CD8-positive, alpha-beta memory T cell (primary cell): Measurements from ENCODE around the gene IFT88. TPM values are rescaled to one million over a fixed set of nuclear protein-coding genes. Genes with fewer than 3 reads are reported as not detected.

ENCODE experiments used
- CTCF ChIA-PET: fragments of 350-600 bp; sonication (Branson Sonifier 250); formaldehyde crosslinking; loops from one replicate; lab custom pipeline; 2021; ENCODE audit warnings: antibody characterized with exemption; lab: Charles Lee
- POLR2A ChIA-PET: fragments of 350-600 bp; sonication (Branson Sonifier 250); formaldehyde crosslinking; loops from one replicate; lab custom pipeline; 2021; ENCODE audit warnings: antibody characterized with exemption; lab: Charles Lee
- DNase-seq, 5 donors: peaks; one replicate each; pipeline versions ENCODE4 v3.0.0 to v3.0.0-alpha.2; 2020 to 2022; ENCODE audit warnings: mixed read lengths in 1 of 5
- H3K27ac ChIP-seq: one replicate; pipeline ENCODE4 v1.7.0; 2013; ENCODE audit warnings: low read depth, mild to moderate bottlenecking, low read length, moderate library complexity
- H3K27me3 ChIP-seq: 2 replicates; pipeline ENCODE4 v1.7.0; 2013; ENCODE audit warnings: low read length, mild to moderate bottlenecking; ENCODE audit not compliant: insufficient read depth, poor library complexity, severe bottlenecking
- H3K36me3 ChIP-seq: 2 replicates; pipeline ENCODE4 v1.7.0; 2013; ENCODE audit warnings: mild to moderate bottlenecking, low read length, moderate library complexity; ENCODE audit not compliant: insufficient read depth
- H3K4me1 ChIP-seq: 2 replicates; pipeline ENCODE4 v1.7.0; 2013; ENCODE audit warnings: mild to moderate bottlenecking, low read length, moderate library complexity; ENCODE audit not compliant: insufficient read depth
- H3K4me3 ChIP-seq: 2 replicates; pipeline ENCODE4 v1.7.0; 2013; ENCODE audit warnings: mild to moderate bottlenecking, low read length
- H3K9me3 ChIP-seq: 2 replicates; pipeline ENCODE4 v1.7.0; 2013; ENCODE audit warnings: mild to moderate bottlenecking, low read length
- H3K27ac Mint-ChIP-seq, 8 donors: one replicate each; pipeline ENCODE4 v1.8.0; 2020 to 2021; ENCODE audit warnings: mixed read lengths in 8 of 8, mild to moderate bottlenecking in 6 of 8, inconsistent platforms in 3 of 8, moderate library complexity in 3 of 8
- H3K27me3 Mint-ChIP-seq, 2 donors: one replicate each; pipeline ENCODE4 v1.8.0; 2020 to 2021; ENCODE audit warnings: mixed read lengths in 2 of 2, mild to moderate bottlenecking in 1 of 2, moderate library complexity in 1 of 2
- H3K36me3 Mint-ChIP-seq, 3 donors: one replicate each; pipeline ENCODE4 v1.8.0; 2020 to 2021; ENCODE audit warnings: mixed read lengths in 3 of 3, inconsistent platforms in 1 of 3, mild to moderate bottlenecking in 1 of 3
- H3K4me1 Mint-ChIP-seq, 3 donors: one replicate each; pipeline ENCODE4 v1.8.0; 2020 to 2021; ENCODE audit warnings: mixed read lengths in 3 of 3, inconsistent platforms in 1 of 3, mild to moderate bottlenecking in 1 of 3
- H3K4me3 Mint-ChIP-seq, 7 donors: one replicate each; pipeline ENCODE4 v1.8.0; 2020 to 2021; ENCODE audit warnings: mixed read lengths in 7 of 7, mild to moderate bottlenecking in 6 of 7, moderate library complexity in 4 of 7, inconsistent platforms in 2 of 7
- H3K9me3 Mint-ChIP-seq, 5 donors: one replicate each; pipeline ENCODE4 v1.8.0; 2020 to 2022; ENCODE audit warnings: mixed read lengths in 5 of 5, mild to moderate bottlenecking in 3 of 5, moderate library complexity in 2 of 5, inconsistent platforms in 1 of 5
- polyA plus RNA-seq: library from polyadenylated mRNA; unstranded; fragments of 300-500 nt; fragmentation: Illumina TruSeq; gene quantifications from one replicate; pipeline ENCODE4 v1.2.3, GENCODE V29; 2021
- total RNA-seq, 2 experiments: library from RNA; stranded (reverse); gene quantifications; one replicate each; pipeline ENCODE4 v1.2.3, GENCODE V29; 2021

Gene IFT88
- total and polyA plus RNA-seq, 3 experiments from 2014 or later, result 4.2 to 7.2 (median 4.9) TPM

- H3K4me3 ChIP-seq, result no peak overlapping the region
- H3K27ac ChIP-seq, result no peak overlapping the region
- Mint-ChIP-seq H3K27me3 (peaks cover 8 to 9% of the 10 kb centered on the region in 2 donors), H3K4me1 (peaks cover 0 to 1% (median 0%) of the 10 kb centered on the region in 3 donors), H3K9me3 (no peaks in the 10 kb centered on the region), H3K36me3 (no peaks in the 10 kb centered on the region), H3K27ac (no peak overlapping the region), H3K4me3 (no peak overlapping the region)
- DNase-seq, result no peak
- H3K27me3 ChIP-seq, result peaks cover 6% of the 10 kb centered on the region
- no peaks in the 10 kb centered on the region for H3K9me3 ChIP-seq
- CTCF ChIA-PET, result no interaction called here
- no peaks in the 10 kb centered on the region for H3K4me1 ChIP-seq
- H3K36me3 ChIP-seq, result no peaks in the 10 kb centered on the region
- POLR2A ChIA-PET, result no interaction called here
These were observed 154.1 kb downstream of the IFT88 start for GRCh38 chr13:20721058-20721453.

- peak in 1 of 5 donors; percentile 26 for DNase-seq
- ChIA-PET CTCF (interaction anchor here (0.7 to 1.5 kb wide), 2 partner anchors 10 to 17 kb away, joined by 3 to 6 read pairs; no protein-coding TSS in a partner anchor), POLR2A (no interaction called here)
- no peaks in the 10 kb centered on the region for H3K4me1 ChIP-seq
- no peak overlapping the region for H3K4me3 ChIP-seq
- no peaks in the 10 kb centered on the region for H3K9me3 ChIP-seq
- peaks cover 6% of the 10 kb centered on the region for H3K27me3 ChIP-seq
- Mint-ChIP-seq H3K4me1 (peaks cover 0 to 1% (median 0%) of the 10 kb centered on the region in 3 donors), H3K4me3 (peak overlapping the region in 2 of 7 donors; percentile 12 to 41), H3K27ac (no peak overlapping the region), H3K9me3 (no peaks in the 10 kb centered on the region), H3K36me3 (no peaks in the 10 kb centered on the region), H3K27me3 (peaks cover 8 to 9% of the 10 kb centered on the region in 2 donors)
- no peak overlapping the region for H3K27ac ChIP-seq
- H3K36me3 ChIP-seq, result no peaks in the 10 kb centered on the region
These were observed 154.7 kb downstream of the IFT88 start for GRCh38 chr13:20721454-20722357.

- POLR2A ChIA-PET, result no interaction called here
- H3K4me1 Mint-ChIP-seq, result no peaks in the 10 kb centered on the region
- no peak overlapping the region for H3K4me3 Mint-ChIP-seq
- no peaks in the 10 kb centered on the region for H3K9me3 Mint-ChIP-seq
- no peak overlapping the region for H3K27ac ChIP-seq
- no peak for DNase-seq
- no peak overlapping the region for H3K4me3 ChIP-seq
- H3K4me1 ChIP-seq, result no peaks in the 10 kb centered on the region
- peaks cover 3 to 5% of the 10 kb centered on the region in 2 donors for H3K27me3 Mint-ChIP-seq
- peaks cover 9 to 13% (median 12%) of the 10 kb centered on the region in 3 donors for H3K36me3 Mint-ChIP-seq
- no peaks in the 10 kb centered on the region for H3K36me3 ChIP-seq
- H3K27ac Mint-ChIP-seq, result no peak overlapping the region
- no peaks in the 10 kb centered on the region for H3K9me3 ChIP-seq
- H3K27me3 ChIP-seq, result no peaks in the 10 kb centered on the region
- CTCF ChIA-PET, result no interaction called here
These were observed 160.9 kb downstream of the IFT88 start for GRCh38 chr13:20727856-20728255.

- no peaks in the 10 kb centered on the region for H3K4me1 Mint-ChIP-seq
- CTCF ChIA-PET, result no interaction called here
- peak overlapping the region in 1 of 8 donors; percentile 63 for H3K27ac Mint-ChIP-seq
- POLR2A ChIA-PET, result no interaction called here
- Histone ChIP-seq H3K36me3 (no peaks in the 10 kb centered on the region), H3K9me3 (no peaks in the 10 kb centered on the region), H3K4me3 (no peak overlapping the region), H3K27me3 (no peaks in the 10 kb centered on the region), H3K27ac (no peak overlapping the region), H3K4me1 (no peaks in the 10 kb centered on the region)
- H3K9me3 Mint-ChIP-seq, result no peaks in the 10 kb centered on the region
- H3K27me3 Mint-ChIP-seq, result peaks cover 0 to 5% of the 10 kb centered on the region in 2 donors
- peaks cover 9 to 13% (median 12%) of the 10 kb centered on the region in 3 donors for H3K36me3 Mint-ChIP-seq
- DNase-seq, result no peak
- H3K4me3 Mint-ChIP-seq, result no peak overlapping the region
These were observed 161.8 kb downstream of the IFT88 start for GRCh38 chr13:20728579-20729311.

- Mint-ChIP-seq H3K36me3 (peaks cover 9 to 16% (median 12%) of the 10 kb centered on the region in 3 donors), H3K4me3 (no peak overlapping the region), H3K4me1 (no peaks in the 10 kb centered on the region), H3K27me3 (peaks cover 0 to 5% of the 10 kb centered on the region in 2 donors), H3K27ac (peak overlapping the region in 1 of 8 donors; percentile 91), H3K9me3 (no peaks in the 10 kb centered on the region)
- Histone ChIP-seq H3K27me3 (no peaks in the 10 kb centered on the region), H3K36me3 (no peaks in the 10 kb centered on the region), H3K27ac (no peak overlapping the region), H3K4me3 (no peak overlapping the region), H3K4me1 (no peaks in the 10 kb centered on the region), H3K9me3 (no peaks in the 10 kb centered on the region)
- DNase-seq, result no peak
- ChIA-PET CTCF (no interaction called here), POLR2A (no interaction called here)
These were observed 163.0 kb downstream of the IFT88 start for GRCh38 chr13:20729633-20730585.

- ChIA-PET CTCF (no interaction called here), POLR2A (no interaction called here)
These were observed 171.7 kb downstream of the IFT88 start for GRCh38 chr13:20738616-20739015.

GRCh38 chr13:20740021-20740420 is 173.1 kb downstream of the IFT88 start:
- H3K9me3 ChIP-seq, result no peaks in the 10 kb centered on the region
- peaks cover 0 to 12% (median 4%) of the 10 kb centered on the region in 5 donors for H3K9me3 Mint-ChIP-seq
- H3K4me3 ChIP-seq, result no peak overlapping the region
- H3K36me3 Mint-ChIP-seq, result peaks cover 3 to 22% (median 7%) of the 10 kb centered on the region in 3 donors
- POLR2A ChIA-PET, result interaction anchor here (0.5 kb wide), 1 partner anchor 36 kb away, joined by 3 read pairs; no protein-coding TSS in a partner anchor
- H3K27ac ChIP-seq, result no peak overlapping the region
- DNase-seq, result no peak
- H3K4me3 Mint-ChIP-seq, result no peak overlapping the region
- no peak overlapping the region for H3K27ac Mint-ChIP-seq
- no peaks in the 10 kb centered on the region for H3K27me3 ChIP-seq
- no peaks in the 10 kb centered on the region for H3K4me1 ChIP-seq
- no peaks in the 10 kb centered on the region for H3K27me3 Mint-ChIP-seq
- H3K36me3 ChIP-seq, result no peaks in the 10 kb centered on the region
- H3K4me1 Mint-ChIP-seq, result no peaks in the 10 kb centered on the region
- CTCF ChIA-PET, result no interaction called here

More at GRCh38 chr13:20738616-20739015, 171.7 kb downstream of the IFT88 start:
- no peaks in the 10 kb centered on the region for H3K27me3 Mint-ChIP-seq
- no peaks in the 10 kb centered on the region for H3K4me1 Mint-ChIP-seq
- no peak for DNase-seq
- no peak overlapping the region for H3K4me3 Mint-ChIP-seq
- no peak overlapping the region for H3K27ac Mint-ChIP-seq
- H3K9me3 Mint-ChIP-seq, result peaks cover 0 to 8% (median 0%) of the 10 kb centered on the region in 5 donors
- no peaks in the 10 kb centered on the region for H3K4me1 ChIP-seq
- no peaks in the 10 kb centered on the region for H3K9me3 ChIP-seq
- H3K27me3 ChIP-seq, result no peaks in the 10 kb centered on the region
- H3K4me3 ChIP-seq, result no peak overlapping the region
- no peaks in the 10 kb centered on the region for H3K36me3 ChIP-seq
- H3K36me3 Mint-ChIP-seq, result peaks cover 3 to 18% (median 10%) of the 10 kb centered on the region in 3 donors
- H3K27ac ChIP-seq, result no peak overlapping the region
